Cardiac fibroblast (primary cell): ENCODE results near the gene HOXD12.

Source experiments
- DNase-seq, 2 donors: peaks; one replicate each; pipeline versions ENCODE4 v3.0.0 to v3.0.0-alpha.2; 2010; ENCODE audit warnings: low read depth in 2 of 2
- H3K4me3 ChIP-seq, 2 donors: replicated peaks in 1 of 2; 1 replicate in 1 of 2; 2 replicates in 1 of 2; pipeline ENCODE4 v1.5.1; 2011; ENCODE audit warnings: low read depth in 2 of 2, low read length in 2 of 2, mild to moderate bottlenecking in 2 of 2, moderate library complexity in 1 of 2
- TF ChIP-seq, protein P1 (sequence below): IDR thresholded peaks from one replicate; pipeline ENCODE4 v1.5.1; 2011; ENCODE audit warnings: low read depth, mild to moderate bottlenecking, low read length, inconsistent platforms

Gene HOXD12

DNA sequence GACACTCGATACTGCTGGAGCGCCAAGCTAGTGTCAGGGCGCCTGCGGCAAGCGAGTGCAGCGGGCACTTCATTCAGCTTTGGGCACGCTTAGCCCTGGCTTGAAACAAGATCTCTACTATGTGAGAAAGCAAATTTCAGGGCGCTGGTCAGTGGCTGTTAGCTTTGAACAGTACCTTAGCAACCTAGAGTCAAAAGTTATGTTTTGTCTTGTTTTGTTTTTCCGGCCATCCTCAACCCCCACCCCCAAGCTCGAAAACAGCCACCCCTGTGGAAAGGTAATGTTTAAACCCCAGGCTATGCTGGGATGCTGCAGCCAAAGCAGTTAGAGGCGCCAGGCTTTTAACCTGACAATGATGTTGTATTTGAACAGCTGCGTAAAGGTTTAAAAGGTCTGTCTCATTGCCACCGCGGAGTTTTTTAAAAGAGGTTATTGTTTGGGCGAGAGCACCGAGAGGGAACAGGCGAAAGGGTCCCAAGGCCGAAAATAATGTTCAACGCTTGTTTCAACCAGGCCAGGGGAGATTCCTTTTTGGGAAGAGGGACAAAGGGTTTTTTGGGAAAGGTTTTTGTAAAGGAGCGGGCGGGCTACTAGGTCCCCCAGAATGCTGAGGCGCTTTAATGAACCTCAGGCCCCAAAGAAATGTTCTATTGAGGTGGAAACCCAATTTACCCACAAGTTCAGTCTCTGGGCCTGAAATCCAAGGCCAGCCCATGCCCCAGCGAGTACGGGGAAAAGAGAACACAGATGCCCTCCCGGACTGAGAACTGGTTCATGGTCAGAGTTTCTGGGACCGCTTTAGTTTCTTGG, 14.7 kb downstream of the HOXD12 start:
- H3K4me3 ChIP-seq, result no peak overlapping the region
- TF ChIP-seq, protein P1, sequence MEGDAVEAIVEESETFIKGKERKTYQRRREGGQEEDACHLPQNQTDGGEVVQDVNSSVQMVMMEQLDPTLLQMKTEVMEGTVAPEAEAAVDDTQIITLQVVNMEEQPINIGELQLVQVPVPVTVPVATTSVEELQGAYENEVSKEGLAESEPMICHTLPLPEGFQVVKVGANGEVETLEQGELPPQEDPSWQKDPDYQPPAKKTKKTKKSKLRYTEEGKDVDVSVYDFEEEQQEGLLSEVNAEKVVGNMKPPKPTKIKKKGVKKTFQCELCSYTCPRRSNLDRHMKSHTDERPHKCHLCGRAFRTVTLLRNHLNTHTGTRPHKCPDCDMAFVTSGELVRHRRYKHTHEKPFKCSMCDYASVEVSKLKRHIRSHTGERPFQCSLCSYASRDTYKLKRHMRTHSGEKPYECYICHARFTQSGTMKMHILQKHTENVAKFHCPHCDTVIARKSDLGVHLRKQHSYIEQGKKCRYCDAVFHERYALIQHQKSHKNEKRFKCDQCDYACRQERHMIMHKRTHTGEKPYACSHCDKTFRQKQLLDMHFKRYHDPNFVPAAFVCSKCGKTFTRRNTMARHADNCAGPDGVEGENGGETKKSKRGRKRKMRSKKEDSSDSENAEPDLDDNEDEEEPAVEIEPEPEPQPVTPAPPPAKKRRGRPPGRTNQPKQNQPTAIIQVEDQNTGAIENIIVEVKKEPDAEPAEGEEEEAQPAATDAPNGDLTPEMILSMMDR, result no peak
- DNase-seq, result no peak

DNA sequence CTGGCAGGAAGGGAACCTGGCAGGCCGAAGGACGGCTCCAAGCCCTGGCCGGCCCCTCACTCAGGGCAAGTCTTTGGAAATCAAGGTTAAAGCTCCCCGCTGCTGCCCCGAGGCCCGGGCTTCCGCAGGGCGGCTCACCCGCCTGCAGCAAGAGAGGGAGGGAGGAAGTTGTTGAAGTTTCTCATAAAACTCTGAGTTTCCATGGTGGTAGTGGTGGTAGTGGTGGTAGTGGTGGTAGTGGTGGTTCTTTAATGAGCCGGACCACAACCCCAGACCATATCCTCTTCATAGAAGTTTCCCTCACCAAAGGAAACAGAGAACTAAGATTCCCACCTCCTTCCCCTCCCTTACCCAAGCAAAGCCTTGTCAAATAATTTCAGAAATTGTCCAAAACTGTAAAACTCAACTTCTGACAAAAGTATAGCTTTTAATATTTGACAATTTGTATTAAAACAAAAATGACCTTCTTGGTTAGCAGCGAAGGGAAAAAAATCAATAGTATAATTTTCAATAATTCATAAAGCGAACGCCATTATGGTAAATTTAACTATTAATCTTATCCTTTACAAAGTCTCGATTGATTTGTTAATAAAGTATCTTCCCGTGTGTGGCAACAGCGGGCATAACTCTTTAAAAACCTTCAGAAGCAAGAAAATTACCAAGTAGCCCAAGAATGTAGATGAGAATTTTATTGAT, 15.5 kb downstream of the HOXD12 start:
- TF ChIP-seq, protein P1, result no peak
- H3K4me3 ChIP-seq, result no peak overlapping the region
- DNase-seq, result no peak

DNA sequence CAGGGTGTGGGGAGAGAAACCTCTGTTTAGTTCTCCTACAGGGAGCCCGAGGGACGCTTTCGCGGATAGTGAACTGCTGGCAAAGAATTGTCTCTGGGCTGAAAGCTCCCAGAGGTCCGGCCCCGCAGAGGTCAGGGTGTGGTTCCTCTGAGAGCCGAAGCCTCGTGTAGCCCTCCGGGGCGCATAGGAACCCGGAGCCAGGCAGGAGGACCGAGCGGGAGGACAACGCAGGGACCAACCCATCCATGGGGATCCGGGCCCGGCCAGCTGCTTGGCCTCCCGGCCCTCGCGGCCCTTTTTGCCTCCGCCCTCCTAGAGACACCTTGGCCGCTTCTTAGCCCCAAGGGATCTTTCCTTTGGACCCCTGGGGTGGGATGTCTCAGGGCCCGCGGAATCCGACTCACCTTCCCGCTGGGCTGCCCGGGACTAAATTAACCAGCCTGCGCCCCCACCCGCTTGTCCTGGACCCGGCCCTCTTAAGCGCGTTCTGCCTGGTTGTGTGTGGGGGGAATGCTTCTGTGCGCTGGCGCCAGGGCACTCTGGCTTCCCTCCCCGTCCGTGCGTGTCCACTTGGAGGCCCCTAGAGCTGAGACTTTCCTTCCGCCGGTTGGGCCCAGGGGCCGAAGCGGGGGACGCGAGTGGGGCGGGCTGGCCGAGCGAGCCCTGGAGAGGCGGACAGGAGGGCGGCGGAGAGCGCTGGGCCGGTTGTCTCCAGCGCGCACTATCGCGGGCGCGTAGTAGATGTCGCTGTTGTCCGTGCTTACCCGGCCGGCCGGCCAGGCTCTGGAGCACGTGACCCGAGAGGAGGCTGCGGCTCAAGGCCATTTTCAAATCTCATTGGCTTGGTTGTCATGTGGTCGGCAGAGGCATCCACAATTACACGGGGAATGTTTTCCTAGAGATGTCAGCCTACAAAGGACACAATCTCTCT, 16.6 kb downstream of the HOXD12 start, which contains the start of gene HOXD10:
Gene HOXD10 (plus strand): TSS at position 896 of the 931 bp plus-strand sequence. CDS start 56 bp downstream, outside the sequence.
- no peak for DNase-seq
- H3K4me3 ChIP-seq, result no peak within 1 kb of the TSS
- TF ChIP-seq, protein P1, result no peak

DNA sequence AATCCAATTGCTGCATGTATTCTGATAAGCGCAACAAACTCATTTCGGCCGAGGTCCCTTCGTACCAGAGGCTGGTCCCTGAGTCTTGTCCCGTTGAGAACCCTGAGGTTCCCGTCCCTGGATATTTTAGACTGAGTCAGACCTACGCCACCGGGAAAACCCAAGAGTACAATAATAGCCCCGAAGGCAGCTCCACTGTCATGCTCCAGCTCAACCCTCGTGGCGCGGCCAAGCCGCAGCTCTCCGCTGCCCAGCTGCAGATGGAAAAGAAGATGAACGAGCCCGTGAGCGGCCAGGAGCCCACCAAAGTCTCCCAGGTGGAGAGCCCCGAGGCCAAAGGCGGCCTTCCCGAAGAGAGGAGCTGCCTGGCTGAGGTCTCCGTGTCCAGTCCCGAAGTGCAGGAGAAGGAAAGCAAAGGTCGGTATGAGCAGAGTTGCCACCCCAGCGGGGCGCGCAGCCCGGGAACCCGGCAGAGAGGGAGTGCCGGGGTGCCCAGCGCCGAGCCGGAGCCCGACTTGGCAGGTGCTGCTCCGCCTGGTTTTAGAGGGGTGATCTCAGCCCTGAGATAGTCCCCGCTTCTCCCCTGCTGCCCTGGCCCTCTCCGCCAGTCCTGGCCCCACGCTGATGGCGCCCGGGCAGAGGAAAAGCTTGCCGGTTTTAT, 17.7 kb downstream of the HOXD12 start:
- TF ChIP-seq, protein P1, result no peak
- no peak for DNase-seq
- no peak overlapping the region for H3K4me3 ChIP-seq

DNA sequence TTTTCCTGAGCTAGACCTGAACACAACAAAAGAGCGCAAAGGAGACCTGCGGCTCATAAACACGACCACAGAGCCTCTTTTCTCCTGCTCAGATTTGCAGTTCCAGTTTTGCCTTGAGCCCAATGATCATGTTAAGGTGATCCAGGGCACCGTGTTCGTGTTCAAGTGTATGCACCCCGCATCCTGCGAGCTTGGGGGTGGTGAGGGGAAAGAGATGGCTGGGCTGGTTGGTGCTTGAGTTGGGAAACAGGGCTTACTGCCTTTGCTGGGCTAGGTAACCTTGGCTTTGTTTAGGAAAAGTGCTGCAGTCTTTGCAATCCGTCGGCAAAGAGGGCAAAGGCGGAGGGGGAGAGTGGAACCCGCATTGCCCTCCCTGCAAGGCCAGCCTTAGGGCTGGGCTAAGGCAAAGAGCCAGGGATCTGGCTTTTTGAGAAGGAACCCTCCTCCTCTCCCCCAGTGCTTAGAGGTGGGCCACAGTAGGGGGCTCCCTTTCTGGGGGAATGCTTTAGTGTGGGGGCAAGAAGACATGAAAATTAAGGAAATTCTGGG, 18.3 kb downstream of the HOXD12 start:
- no peak overlapping the region for H3K4me3 ChIP-seq
- DNase-seq, result no peak
- TF ChIP-seq, protein P1, result no peak
